GM12891 (cell line): ENCODE measurements around the gene EPHX1.

Experiments
- DNase-seq: peaks from one replicate; pipeline ENCODE4 v3.0.0; 2011; ENCODE audit warnings: low spot score; ENCODE audit not compliant: insufficient read length
- FAIRE-seq: peaks from 2 replicates; lab custom pipeline; 2011; peaks lifted over from hg19 to GRCh38; lab: Jason Lieb, UNC
- PAX5 ChIP-seq: IDR thresholded peaks from 2 replicates; pipeline ENCODE4 v1.6.1; 2011; ENCODE audit warnings: low read length, moderate library complexity, mild to moderate bottlenecking; ENCODE audit not compliant: insufficient read depth, severe bottlenecking
- POLR2A ChIP-seq: IDR thresholded peaks from 2 replicates; pipeline ENCODE4 v1.6.1; 2011; ENCODE audit warnings: low read depth, low read length, control low read depth
- POLR2AphosphoS5 ChIP-seq: IDR thresholded peaks from 2 replicates; pipeline ENCODE4 v1.6.1; 2011; ENCODE audit warnings: low read depth, low read length, control low read depth
- POU2F2 ChIP-seq: IDR thresholded peaks from 2 replicates; pipeline ENCODE4 v1.6.1; 2011; ENCODE audit warnings: low read depth, mild to moderate bottlenecking, control low read depth, low read length, moderate library complexity
- SPI1 ChIP-seq: IDR thresholded peaks from 2 replicates; pipeline ENCODE4 v1.6.1; 2011; ENCODE audit warnings: low read depth, low read length, control low read depth
- TAF1 ChIP-seq: IDR thresholded peaks from 2 replicates; pipeline ENCODE4 v1.6.1; 2011; ENCODE audit warnings: low read depth, low read length, control low read depth

Gene EPHX1

DNA sequence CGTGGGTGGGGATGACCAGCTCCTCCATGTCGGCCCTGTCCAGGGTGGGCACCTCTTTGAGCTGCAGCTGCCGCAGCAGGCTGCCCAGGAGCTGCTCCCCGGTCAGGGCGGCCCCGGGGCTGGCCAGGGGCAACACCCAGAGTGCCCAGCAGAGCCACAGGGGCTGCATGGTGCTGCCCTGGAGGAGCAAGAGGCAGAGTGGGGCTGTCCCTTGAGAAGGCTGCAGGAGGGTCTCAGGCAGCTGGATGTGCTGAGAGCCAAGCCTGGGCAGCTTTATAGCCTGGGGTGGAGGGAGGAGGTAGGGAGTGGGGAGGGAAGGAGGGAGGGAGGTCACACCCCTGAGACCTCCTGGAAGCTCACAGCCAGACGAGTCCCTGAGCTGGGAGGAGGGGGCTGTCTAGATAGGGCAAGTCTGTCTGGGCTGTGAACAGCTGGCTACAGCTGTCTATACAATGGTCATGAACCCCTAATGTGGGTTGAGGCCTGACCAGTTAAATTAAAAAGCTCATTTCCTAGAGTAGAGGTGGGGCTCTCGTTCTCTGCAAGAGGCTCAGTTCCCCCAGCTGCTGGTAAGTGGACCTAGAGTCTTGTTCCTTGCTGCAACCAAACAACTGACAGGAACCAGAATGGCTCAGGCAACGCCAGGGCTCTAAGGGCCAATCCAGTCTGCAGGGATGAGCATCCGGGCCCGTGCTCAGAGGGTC is 79.1 kb downstream of the EPHX1 start, which contains the start of gene LEFTY1:
Gene LEFTY1 (minus strand): TSS at position 249 of the 704 bp plus-strand sequence. CDS start 80 bp downstream, at position 169.
- TF ChIP-seq POLR2AphosphoS5: no peak
- no peak for TF ChIP-seq PAX5
- DNase-seq (no peak), FAIRE-seq (no peak)

DNA sequence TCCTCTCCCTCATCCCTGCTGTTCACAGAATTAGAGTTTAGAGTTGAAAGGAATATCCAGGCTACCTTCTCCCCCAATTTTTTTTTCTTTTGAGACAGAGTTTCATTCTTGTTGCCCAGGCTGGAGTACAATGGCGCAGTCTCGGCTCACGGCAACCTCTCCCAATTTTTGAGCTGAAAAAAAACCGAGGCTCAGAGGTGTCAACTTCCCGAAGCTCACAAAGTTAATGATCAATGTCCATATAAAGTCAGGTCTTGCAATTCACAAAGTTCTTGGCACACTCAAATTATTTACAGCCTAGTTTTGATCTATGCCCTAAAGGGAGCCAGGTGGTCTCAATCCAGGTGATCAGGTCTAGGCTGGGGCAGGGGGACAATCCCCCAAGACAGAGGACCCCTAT is 79.8 kb downstream of the EPHX1 start:
- DNase-seq (no peak), FAIRE-seq (no peak)
- TF ChIP-seq PAX5 (no peak), POLR2A (no peak), POU2F2 (no peak), SPI1 (no peak), TAF1 (no peak), POLR2AphosphoS5 (no peak)

DNA sequence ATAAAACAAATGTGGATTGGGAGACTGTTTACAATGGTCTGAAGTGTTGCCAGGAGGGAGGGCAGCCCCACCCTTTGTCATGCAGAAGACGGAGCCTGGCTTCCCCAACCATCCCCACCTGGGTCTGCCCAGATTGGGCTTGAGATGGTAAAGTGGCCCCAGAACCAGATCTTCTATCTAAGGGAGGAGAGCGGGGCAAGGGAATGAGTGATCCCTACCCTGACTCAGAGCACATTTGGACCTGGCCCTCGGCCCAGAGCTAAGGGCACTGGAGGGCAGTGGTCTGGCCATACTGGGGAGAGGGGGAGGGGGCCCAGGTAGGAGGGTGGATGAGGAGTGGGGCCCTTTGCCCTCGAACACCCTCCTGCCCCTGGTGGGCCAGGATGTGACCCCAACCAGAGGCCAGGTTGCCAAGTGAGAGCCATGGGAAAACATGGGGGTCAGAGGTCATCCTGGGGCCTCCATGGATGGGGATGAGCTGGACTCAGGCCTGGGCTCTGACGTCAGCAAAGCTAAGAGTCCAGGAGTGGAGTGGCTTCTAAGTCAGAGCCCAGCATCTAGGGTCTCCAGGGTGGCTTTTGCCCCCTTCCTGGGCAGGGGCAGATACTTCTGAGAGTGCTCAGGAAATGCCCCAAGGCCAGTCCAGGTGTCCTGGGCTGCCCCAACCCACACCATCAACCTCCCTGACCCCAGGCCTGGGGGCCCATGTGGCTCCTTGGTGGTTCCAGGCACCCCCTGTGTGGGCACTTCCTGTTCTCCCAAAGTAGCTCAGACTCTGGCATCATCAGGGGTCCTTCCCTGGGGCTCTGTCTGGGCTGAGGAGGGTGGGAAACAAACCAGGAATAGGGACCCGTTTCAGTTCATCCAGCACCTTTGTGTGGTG is 80.7 kb downstream of the EPHX1 start:
- DNase-seq: no peak
- TF ChIP-seq POU2F2 (no peak), TAF1 (no peak), POLR2A (no peak), SPI1 (no peak), PAX5 (no peak), POLR2AphosphoS5 (no peak)
- FAIRE-seq: no peak

DNA sequence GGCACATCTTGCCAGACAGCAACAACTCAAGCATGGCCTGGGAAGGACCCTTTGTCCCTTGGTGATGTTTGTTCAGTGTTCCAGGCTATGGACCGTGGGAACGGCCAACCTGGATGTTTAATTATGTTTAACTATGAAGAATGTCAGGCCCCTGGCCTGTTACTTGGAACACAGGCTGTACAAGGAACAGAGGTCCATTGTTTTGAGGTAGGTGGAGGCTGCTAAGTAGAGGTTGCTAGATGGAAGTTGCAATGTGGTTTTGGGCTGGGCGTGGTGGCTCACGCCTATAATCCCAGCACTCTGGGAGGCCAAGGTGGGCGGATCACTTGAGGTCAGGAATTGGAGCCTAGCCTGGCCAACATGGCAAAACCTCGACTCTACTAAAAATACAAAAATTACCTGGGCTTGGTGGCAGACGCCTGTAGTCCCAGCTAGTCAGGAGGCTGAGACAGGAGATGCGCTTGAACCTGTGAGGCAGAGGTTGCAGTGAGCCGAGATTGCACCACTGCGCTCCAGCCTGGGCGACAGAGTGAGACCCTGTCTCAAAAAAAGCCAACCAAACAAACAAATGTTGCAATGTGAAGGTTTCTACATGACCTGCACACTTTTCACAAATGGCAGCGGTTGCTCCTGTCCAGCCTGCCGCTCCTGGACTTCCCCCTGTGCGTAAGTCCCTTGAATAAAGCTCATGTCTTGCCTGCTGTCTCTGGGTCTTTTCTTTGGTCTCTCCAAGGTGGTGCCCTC is 81.5 kb downstream of the EPHX1 start:
- DNase-seq (no peak), FAIRE-seq (no peak)
- no peak for TF ChIP-seq PAX5
- TF ChIP-seq TAF1: no peak
- TF ChIP-seq POLR2AphosphoS5: no peak
- TF ChIP-seq SPI1: no peak
- no peak for TF ChIP-seq POU2F2
- no peak for TF ChIP-seq POLR2A

DNA sequence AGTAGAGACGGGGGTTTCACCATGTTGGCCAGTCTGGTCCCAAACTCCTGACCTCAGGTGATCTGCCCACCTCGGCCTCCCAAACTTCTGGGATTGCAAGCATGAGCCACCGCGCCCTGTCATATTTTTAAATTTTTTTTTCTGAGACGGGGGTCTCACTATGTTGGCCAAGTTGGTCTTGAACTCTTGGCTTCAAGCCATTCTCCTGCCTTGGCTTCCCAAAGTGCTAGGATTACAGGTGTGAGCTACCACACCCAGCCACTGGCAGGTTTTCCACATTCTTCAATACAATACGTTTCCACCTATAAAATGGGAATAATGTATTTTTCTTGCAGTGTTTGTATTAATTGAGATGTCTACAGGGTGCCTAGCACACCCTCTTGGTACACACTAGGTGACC is 82.4 kb downstream of the EPHX1 start:
- DNase-seq (no peak), FAIRE-seq (no peak)
- TF ChIP-seq POLR2AphosphoS5: no peak
